ENCODE measurements around the gene CCL8.

DNA sequence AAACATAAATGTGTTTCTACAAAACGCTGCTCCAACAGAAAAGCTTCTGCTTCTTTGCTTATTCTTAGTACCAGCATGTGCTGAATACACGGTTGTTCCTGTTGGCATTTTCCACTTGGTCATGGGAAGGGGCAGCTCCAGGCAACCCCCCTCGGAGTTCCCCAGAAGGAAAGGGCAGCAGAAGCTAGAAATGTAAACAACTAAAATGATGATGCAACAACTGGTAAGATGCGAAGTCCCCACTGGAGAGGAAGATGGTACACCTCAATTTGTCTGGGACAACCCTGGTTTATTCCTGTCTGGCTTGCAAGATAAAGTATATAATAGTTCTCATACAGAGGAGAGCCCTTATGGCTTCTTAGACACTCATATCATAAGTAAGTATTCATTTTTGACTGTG, 27.8 kb downstream of the CCL8 start:
- TF ChIP-seq, protein P1, sequence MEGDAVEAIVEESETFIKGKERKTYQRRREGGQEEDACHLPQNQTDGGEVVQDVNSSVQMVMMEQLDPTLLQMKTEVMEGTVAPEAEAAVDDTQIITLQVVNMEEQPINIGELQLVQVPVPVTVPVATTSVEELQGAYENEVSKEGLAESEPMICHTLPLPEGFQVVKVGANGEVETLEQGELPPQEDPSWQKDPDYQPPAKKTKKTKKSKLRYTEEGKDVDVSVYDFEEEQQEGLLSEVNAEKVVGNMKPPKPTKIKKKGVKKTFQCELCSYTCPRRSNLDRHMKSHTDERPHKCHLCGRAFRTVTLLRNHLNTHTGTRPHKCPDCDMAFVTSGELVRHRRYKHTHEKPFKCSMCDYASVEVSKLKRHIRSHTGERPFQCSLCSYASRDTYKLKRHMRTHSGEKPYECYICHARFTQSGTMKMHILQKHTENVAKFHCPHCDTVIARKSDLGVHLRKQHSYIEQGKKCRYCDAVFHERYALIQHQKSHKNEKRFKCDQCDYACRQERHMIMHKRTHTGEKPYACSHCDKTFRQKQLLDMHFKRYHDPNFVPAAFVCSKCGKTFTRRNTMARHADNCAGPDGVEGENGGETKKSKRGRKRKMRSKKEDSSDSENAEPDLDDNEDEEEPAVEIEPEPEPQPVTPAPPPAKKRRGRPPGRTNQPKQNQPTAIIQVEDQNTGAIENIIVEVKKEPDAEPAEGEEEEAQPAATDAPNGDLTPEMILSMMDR (conservative IDR thresholded peaks at IDR 0.05 in 1 of 2, IDR thresholded peaks at IDR 0.05 in 1 of 2; ENCODE audit: low read depth in 1 of 2, low read length in 2 of 2) = no peak
- TF ChIP-seq EZH2 (IDR thresholded peaks at IDR 0.05; ENCODE audit: low read length, missing control alignments) = no peak
